ENCODE measurements around the gene FAM83F.

FAM83F gene

GRCh38 chr22:40006641-40007040 lies 11.9 kb downstream of the FAM83F start:
- H3K4me3 ChIP-seq (ENCODE audit: extremely low read depth, insufficient read depth, low read length, poor library complexity, severe bottlenecking), result no peak overlapping the region
- H3K9me3 ChIP-seq (ENCODE audit: control insufficient read depth, low read length), result no peaks in the 10 kb centered on the region
- WGBS, 2 experiments (ENCODE audit: insufficient coverage in 2 of 2), result 94 to 97% methylated on average over 8 of the region's 8 CpGs
- no peaks in the 10 kb centered on the region for H3K36me3 ChIP-seq (ENCODE audit: control insufficient read depth, insufficient read depth, low read length)
- no peak overlapping the region for H3K27ac ChIP-seq (ENCODE audit: low read depth, low read length, severe bottlenecking)
- peaks cover 26% of the 10 kb centered on the region for H3K4me1 ChIP-seq (ENCODE audit: control insufficient read depth, insufficient read depth, low read length, poor library complexity, severe bottlenecking)

- Histone ChIP-seq H3K9me3 (ENCODE audit: control insufficient read depth, low read length) (no peaks in the 10 kb centered on the region), H3K4me1 (ENCODE audit: control insufficient read depth, insufficient read depth, low read length, poor library complexity, severe bottlenecking) (peaks cover 22% of the 10 kb centered on the region), H3K27ac (ENCODE audit: low read depth, low read length, severe bottlenecking) (no peak overlapping the region), H3K4me3 (ENCODE audit: extremely low read depth, insufficient read depth, low read length, poor library complexity, severe bottlenecking) (no peak overlapping the region), H3K36me3 (ENCODE audit: control insufficient read depth, insufficient read depth, low read length) (no peaks in the 10 kb centered on the region)
- 89% methylated on average over 14 to 22 of the region's 27 CpGs for WGBS, 2 experiments (ENCODE audit: insufficient coverage in 2 of 2)
Observed at GRCh38 chr22:40007853-40008710, 13.3 kb downstream of the FAM83F start.

- no peak overlapping the region for H3K27ac ChIP-seq (ENCODE audit: low read depth, low read length, severe bottlenecking)
- WGBS, 2 experiments (ENCODE audit: insufficient coverage in 2 of 2), result 51 to 84% methylated on average over 6 to 7 of the region's 10 CpGs
- H3K9me3 ChIP-seq (ENCODE audit: control insufficient read depth, low read length), result no peaks in the 10 kb centered on the region
- H3K36me3 ChIP-seq (ENCODE audit: control insufficient read depth, insufficient read depth, low read length), result no peaks in the 10 kb centered on the region
- no peak overlapping the region for H3K4me3 ChIP-seq (ENCODE audit: extremely low read depth, insufficient read depth, low read length, poor library complexity, severe bottlenecking)
- H3K4me1 ChIP-seq (ENCODE audit: control insufficient read depth, insufficient read depth, low read length, poor library complexity, severe bottlenecking), result peaks cover 22% of the 10 kb centered on the region
Observed at GRCh38 chr22:40008726-40009291, 14.1 kb downstream of the FAM83F start.

- H3K4me3 ChIP-seq (ENCODE audit: extremely low read depth, insufficient read depth, low read length, poor library complexity, severe bottlenecking), result no peak overlapping the region
- H3K27ac ChIP-seq (ENCODE audit: low read depth, low read length, severe bottlenecking), result no peak overlapping the region
- WGBS, 2 experiments (ENCODE audit: insufficient coverage in 2 of 2), result 22 to 37% methylated on average over 11 of the region's 11 CpGs
Observed at GRCh38 chr22:40009292-40009774, 14.6 kb downstream of the FAM83F start.

GRCh38 chr22:40009951-40010671 lies 15.4 kb downstream of the FAM83F start:
- H3K9me3 ChIP-seq (ENCODE audit: control insufficient read depth, low read length), result no peaks in the 10 kb centered on the region
- H3K36me3 ChIP-seq (ENCODE audit: control insufficient read depth, insufficient read depth, low read length), result no peaks in the 10 kb centered on the region
- H3K4me1 ChIP-seq (ENCODE audit: control insufficient read depth, insufficient read depth, low read length, poor library complexity, severe bottlenecking), result peaks cover 29% of the 10 kb centered on the region
- H3K4me3 ChIP-seq (ENCODE audit: extremely low read depth, insufficient read depth, low read length, poor library complexity, severe bottlenecking), result no peak overlapping the region
- no peak overlapping the region for H3K27ac ChIP-seq (ENCODE audit: low read depth, low read length, severe bottlenecking)
- 73 to 75% methylated on average over 21 to 22 of the region's 24 CpGs for WGBS, 2 experiments (ENCODE audit: insufficient coverage in 2 of 2)

More at GRCh38 chr22:40009292-40009774, 14.6 kb downstream of the FAM83F start:
- Histone ChIP-seq H3K36me3 (ENCODE audit: control insufficient read depth, insufficient read depth, low read length) (no peaks in the 10 kb centered on the region), H3K9me3 (ENCODE audit: control insufficient read depth, low read length) (no peaks in the 10 kb centered on the region), H3K4me1 (ENCODE audit: control insufficient read depth, insufficient read depth, low read length, poor library complexity, severe bottlenecking) (peaks cover 22% of the 10 kb centered on the region)

GRCh38 chr22:40010746-40011145 lies 16.0 kb downstream of the FAM83F start:
- Histone ChIP-seq H3K36me3 (ENCODE audit: control insufficient read depth, insufficient read depth, low read length) (no peaks in the 10 kb centered on the region), H3K4me3 (ENCODE audit: extremely low read depth, insufficient read depth, low read length, poor library complexity, severe bottlenecking) (no peak overlapping the region), H3K27ac (ENCODE audit: low read depth, low read length, severe bottlenecking) (no peak overlapping the region), H3K9me3 (ENCODE audit: control insufficient read depth, low read length) (no peaks in the 10 kb centered on the region), H3K4me1 (ENCODE audit: control insufficient read depth, insufficient read depth, low read length, poor library complexity, severe bottlenecking) (peaks cover 36% of the 10 kb centered on the region)
- WGBS, 2 experiments (ENCODE audit: insufficient coverage in 2 of 2), result 95 to 100% methylated on average over 3 of the region's 6 CpGs

- H3K36me3 ChIP-seq (ENCODE audit: control insufficient read depth, insufficient read depth, low read length), result no peaks in the 10 kb centered on the region
- H3K9me3 ChIP-seq (ENCODE audit: control insufficient read depth, low read length), result no peaks in the 10 kb centered on the region
- no peak overlapping the region for H3K27ac ChIP-seq (ENCODE audit: low read depth, low read length, severe bottlenecking)
- 91 to 100% methylated on average over 3 to 4 of the region's 5 CpGs for WGBS, 2 experiments (ENCODE audit: insufficient coverage in 2 of 2)
- peaks cover 22% of the 10 kb centered on the region for H3K4me1 ChIP-seq (ENCODE audit: control insufficient read depth, insufficient read depth, low read length, poor library complexity, severe bottlenecking)
- no peak overlapping the region for H3K4me3 ChIP-seq (ENCODE audit: extremely low read depth, insufficient read depth, low read length, poor library complexity, severe bottlenecking)
Observed at GRCh38 chr22:40014667-40015248, 20.0 kb downstream of the FAM83F start.

GRCh38 chr22:40015358-40015976 lies 20.7 kb downstream of the FAM83F start:
- Histone ChIP-seq H3K27ac (ENCODE audit: low read depth, low read length, severe bottlenecking) (no peak overlapping the region), H3K36me3 (ENCODE audit: control insufficient read depth, insufficient read depth, low read length) (no peaks in the 10 kb centered on the region), H3K4me3 (ENCODE audit: extremely low read depth, insufficient read depth, low read length, poor library complexity, severe bottlenecking) (no peak overlapping the region), H3K9me3 (ENCODE audit: control insufficient read depth, low read length) (no peaks in the 10 kb centered on the region), H3K4me1 (ENCODE audit: control insufficient read depth, insufficient read depth, low read length, poor library complexity, severe bottlenecking) (peaks cover 17% of the 10 kb centered on the region)
- WGBS, 2 experiments (ENCODE audit: insufficient coverage in 2 of 2), result 93 to 95% methylated on average over 8 of the region's 10 CpGs

- peaks cover 17% of the 10 kb centered on the region for H3K4me1 ChIP-seq (ENCODE audit: control insufficient read depth, insufficient read depth, low read length, poor library complexity, severe bottlenecking)
- H3K27ac ChIP-seq (ENCODE audit: low read depth, low read length, severe bottlenecking), result no peak overlapping the region
- 94 to 95% methylated on average over 5 to 6 of the region's 6 CpGs for WGBS, 2 experiments (ENCODE audit: insufficient coverage in 2 of 2)
- H3K4me3 ChIP-seq (ENCODE audit: extremely low read depth, insufficient read depth, low read length, poor library complexity, severe bottlenecking), result no peak overlapping the region
- H3K36me3 ChIP-seq (ENCODE audit: control insufficient read depth, insufficient read depth, low read length), result no peaks in the 10 kb centered on the region
- H3K9me3 ChIP-seq (ENCODE audit: control insufficient read depth, low read length), result no peaks in the 10 kb centered on the region
Observed at GRCh38 chr22:40018051-40018450, 23.3 kb downstream of the FAM83F start.

- 87 to 96% methylated on average over 6 to 7 of the region's 9 CpGs for WGBS, 2 experiments (ENCODE audit: insufficient coverage in 2 of 2)
- no peak overlapping the region for H3K4me3 ChIP-seq (ENCODE audit: extremely low read depth, insufficient read depth, low read length, poor library complexity, severe bottlenecking)
- H3K9me3 ChIP-seq (ENCODE audit: control insufficient read depth, low read length), result no peaks in the 10 kb centered on the region
- peaks cover 17% of the 10 kb centered on the region for H3K4me1 ChIP-seq (ENCODE audit: control insufficient read depth, insufficient read depth, low read length, poor library complexity, severe bottlenecking)
- no peaks in the 10 kb centered on the region for H3K36me3 ChIP-seq (ENCODE audit: control insufficient read depth, insufficient read depth, low read length)
- H3K27ac ChIP-seq (ENCODE audit: low read depth, low read length, severe bottlenecking), result no peak overlapping the region
Observed at GRCh38 chr22:40019100-40019499, 24.3 kb downstream of the FAM83F start.
